HEK293 (cell line): ENCODE results near the gene EYA2.

Source experiments
- CTCF ChIA-PET: fragments of 350-600 bp; formaldehyde crosslinking; extraction: SDS; loops from one replicate; lab custom pipeline; 2021; ENCODE audit warnings: antibody characterized with exemption; lab: Yijun Ruan, JAX
- POLR2A ChIA-PET: fragments of 300-600 bp; formaldehyde crosslinking; extraction: SDS; loops from one replicate; lab custom pipeline; 2020; ENCODE audit warnings: antibody characterized with exemption, inconsistent platforms; lab: Yijun Ruan, JAX
- H3K27ac ChIP-seq: fragments of 200-500 bp; sonication (Bioruptor generic); 2 replicates; pipeline ENCODE4 v1.5.1; 2014; ENCODE audit warnings: low read depth, low read length, control low read depth, inconsistent platforms; ENCODE audit errors: extremely low read depth
- H3K36me3 ChIP-seq, 2 experiments: fragments of 200-500 bp in 1 of 2; sonication (Bioruptor generic) in 1 of 2; 1 replicate in 1 of 2; 2 replicates in 1 of 2; pipeline ENCODE4 v1.5.1; 2014 to 2017; ENCODE audit warnings: inconsistent platforms in 2 of 2, low read length in 2 of 2; ENCODE audit not compliant: control insufficient read depth in 2 of 2, insufficient read depth in 1 of 2
- H3K4me1 ChIP-seq: fragments of 200-500 bp; sonication (Bioruptor generic); 2 replicates; pipeline ENCODE4 v1.5.1; 2014; ENCODE audit warnings: mild to moderate bottlenecking, low read length, inconsistent platforms; ENCODE audit not compliant: control insufficient read depth, insufficient read depth
- H3K4me3 ChIP-seq: 2 replicates; pipeline ENCODE4 v1.5.1; 2011; ENCODE audit warnings: low read depth, mild to moderate bottlenecking, control low read depth, low read length, moderate library complexity
- H3K9me3 ChIP-seq: fragments of 200-500 bp; sonication (Bioruptor generic); 2 replicates; pipeline ENCODE4 v1.5.1; 2014; ENCODE audit warnings: low read depth, low read length, inconsistent platforms; ENCODE audit not compliant: control insufficient read depth, insufficient read depth
- GFI1B ChIP-seq: fragments of 450-650 bp; formaldehyde crosslinking; IDR thresholded peaks from 2 replicates; pipeline ENCODE4 v1.5.1; 2016; ENCODE audit warnings: missing biosample characterization, missing genetic modification characterization
- RBAK ChIP-seq: fragments of 450-650 bp; formaldehyde crosslinking; IDR thresholded peaks from 2 replicates; pipeline ENCODE4 v1.5.1; 2016; ENCODE audit warnings: missing biosample characterization, missing genetic modification characterization
- SP2 ChIP-seq: fragments of 450-650 bp; formaldehyde crosslinking; IDR thresholded peaks from 2 replicates; pipeline ENCODE4 v1.5.1; 2016; ENCODE audit warnings: missing biosample characterization, missing genetic modification characterization
- TCF7L2 ChIP-seq: IDR thresholded peaks from 2 replicates; pipeline ENCODE4 v1.6.1; 2011; ENCODE audit warnings: low read depth, mild to moderate bottlenecking, inconsistent platforms, low read length, moderate library complexity, borderline replicate concordance
- YY1 ChIP-seq: fragments of 450-650 bp; formaldehyde crosslinking; IDR thresholded peaks from 2 replicates; pipeline ENCODE4 v1.5.1; 2018; ENCODE audit warnings: missing biosample characterization, missing genetic modification characterization
- ZBTB8A ChIP-seq: fragments of 450-650 bp; formaldehyde crosslinking; IDR thresholded peaks from 2 replicates; pipeline ENCODE4 v1.5.1; 2016; ENCODE audit warnings: missing biosample characterization, missing genetic modification characterization
- ZFHX2 ChIP-seq: fragments of 450-650 bp; formaldehyde crosslinking; conservative IDR thresholded peaks from 2 replicates; pipeline ENCODE4 v1.5.1; 2016; ENCODE audit warnings: missing biosample characterization, missing genetic modification characterization
- ZFP69B ChIP-seq: fragments of 450-650 bp; formaldehyde crosslinking; IDR thresholded peaks from 2 replicates; pipeline ENCODE4 v1.5.1; 2016; ENCODE audit warnings: missing biosample characterization, missing genetic modification characterization
- ZNF138 ChIP-seq: fragments of 450-650 bp; formaldehyde crosslinking; IDR thresholded peaks from 2 replicates; pipeline ENCODE4 v1.5.1; 2016; ENCODE audit warnings: missing biosample characterization, missing genetic modification characterization, borderline replicate concordance
- ZNF146 ChIP-seq: fragments of 450-650 bp; formaldehyde crosslinking; IDR thresholded peaks from 2 replicates; pipeline ENCODE4 v1.5.1; 2016; ENCODE audit warnings: missing biosample characterization, missing genetic modification characterization
- ZNF174 ChIP-seq: fragments of 450-650 bp; formaldehyde crosslinking; IDR thresholded peaks from 2 replicates; pipeline ENCODE4 v1.5.0; 2017; ENCODE audit warnings: missing biosample characterization, mild to moderate bottlenecking, missing genetic modification characterization
- ZNF223 ChIP-seq: fragments of 450-650 bp; formaldehyde crosslinking; IDR thresholded peaks from 2 replicates; pipeline ENCODE4 v1.5.1; 2016; ENCODE audit warnings: missing biosample characterization, missing genetic modification characterization
- ZNF302 ChIP-seq: fragments of 450-650 bp; formaldehyde crosslinking; IDR thresholded peaks from 2 replicates; pipeline ENCODE4 v1.5.1; 2016; ENCODE audit warnings: missing biosample characterization, missing genetic modification characterization, low read depth
- ZNF350 ChIP-seq: fragments of 450-650 bp; formaldehyde crosslinking; IDR thresholded peaks from 2 replicates; pipeline ENCODE4 v1.5.0; 2017; ENCODE audit warnings: missing biosample characterization, mild to moderate bottlenecking, missing genetic modification characterization
- ZNF354C ChIP-seq: fragments of 450-650 bp; formaldehyde crosslinking; IDR thresholded peaks from 2 replicates; pipeline ENCODE4 v1.5.1; 2016; ENCODE audit warnings: missing biosample characterization, missing genetic modification characterization, low read depth, borderline replicate concordance
- ZNF394 ChIP-seq: fragments of 450-650 bp; formaldehyde crosslinking; IDR thresholded peaks from 2 replicates; pipeline ENCODE4 v1.5.1; 2016; ENCODE audit warnings: missing biosample characterization, missing genetic modification characterization, mild to moderate bottlenecking, moderate library complexity, borderline replicate concordance
- ZNF48 ChIP-seq: fragments of 450-650 bp; formaldehyde crosslinking; IDR thresholded peaks from 2 replicates; pipeline ENCODE4 v1.5.1; 2016; ENCODE audit warnings: missing biosample characterization, missing genetic modification characterization
- ZNF510 ChIP-seq: fragments of 450-650 bp; formaldehyde crosslinking; IDR thresholded peaks from 2 replicates; pipeline ENCODE4 v1.5.1; 2018; ENCODE audit warnings: mild to moderate bottlenecking, missing genetic modification characterization, missing biosample characterization; ENCODE audit not compliant: insufficient replicate concordance
- ZNF544 ChIP-seq: fragments of 450-650 bp; formaldehyde crosslinking; IDR thresholded peaks from 2 replicates; pipeline ENCODE4 v1.5.0; 2017; ENCODE audit warnings: missing biosample characterization, missing genetic modification characterization
- ZNF555 ChIP-seq: fragments of 450-650 bp; formaldehyde crosslinking; conservative IDR thresholded peaks from 2 replicates; pipeline ENCODE4 v1.5.1; 2017; ENCODE audit warnings: missing biosample characterization, mild to moderate bottlenecking, missing genetic modification characterization, inconsistent platforms
- ZNF561 ChIP-seq: fragments of 450-650 bp; IDR thresholded peaks from 2 replicates; pipeline ENCODE4 v1.5.1; 2018; ENCODE audit warnings: missing biosample characterization, missing genetic modification characterization, borderline replicate concordance
- ZNF571 ChIP-seq: fragments of 450-650 bp; formaldehyde crosslinking; IDR thresholded peaks from 2 replicates; pipeline ENCODE4 v1.5.0; 2017; ENCODE audit warnings: missing biosample characterization, missing genetic modification characterization
- ZNF585B ChIP-seq: fragments of 450-650 bp; formaldehyde crosslinking; IDR thresholded peaks from 2 replicates; pipeline ENCODE4 v1.5.1; 2016; ENCODE audit warnings: missing biosample characterization, missing genetic modification characterization
- ZNF624 ChIP-seq: fragments of 450-650 bp; formaldehyde crosslinking; IDR thresholded peaks from 2 replicates; pipeline ENCODE4 v1.5.1; 2017; ENCODE audit warnings: missing biosample characterization, missing genetic modification characterization
- TF ChIP-seq, protein P1 (sequence below): IDR thresholded peaks from 2 replicates; pipeline ENCODE4 v1.6.1; 2011; ENCODE audit warnings: mild to moderate bottlenecking, low read depth, low read length, borderline replicate concordance
- TF ChIP-seq, protein P2 (sequence below): fragments of 450-650 bp; formaldehyde crosslinking; IDR thresholded peaks from 2 replicates; pipeline ENCODE4 v1.5.1; 2016; ENCODE audit warnings: missing biosample characterization, missing genetic modification characterization
- TF ChIP-seq, protein P3 (sequence below): fragments of 450-650 bp; formaldehyde crosslinking; IDR thresholded peaks from 2 replicates; pipeline ENCODE4 v1.5.1; 2016; ENCODE audit warnings: missing biosample characterization, missing genetic modification characterization

EYA2 gene

DNA sequence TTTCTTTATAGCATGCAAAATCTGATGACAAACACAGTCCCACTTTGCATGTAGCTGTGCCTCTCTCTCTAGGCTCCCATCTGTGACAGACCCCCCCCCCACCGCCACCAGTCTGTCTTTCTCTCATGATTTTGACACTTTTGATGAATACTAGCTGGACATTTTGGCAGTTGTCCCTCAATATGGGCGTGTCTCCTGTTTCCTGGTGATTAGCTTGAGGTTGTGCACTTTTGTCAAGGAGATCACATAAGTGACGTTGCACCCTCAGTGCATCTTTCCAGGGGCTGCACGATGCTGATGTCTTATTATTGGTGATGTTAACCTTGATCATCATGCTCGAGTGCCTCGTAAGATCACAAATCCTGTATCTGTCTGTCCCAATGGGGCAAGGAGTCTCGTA lies 155.1 kb downstream of the EYA2 start:
- ChIA-PET POLR2A (interaction anchor here (0.6 kb wide), 1 partner anchor 452 kb away, joined by 3 read pairs; no protein-coding TSS in a partner anchor), CTCF (no interaction called here)
- H3K27ac ChIP-seq, result no peak overlapping the region
- TF ChIP-seq ZNF146, result no peak
- TF ChIP-seq ZNF561, result no peak
- TF ChIP-seq ZNF302, result no peak
- TF ChIP-seq ZNF555 (tag by site-specific recombination), result no peak
- TF ChIP-seq, protein P1, sequence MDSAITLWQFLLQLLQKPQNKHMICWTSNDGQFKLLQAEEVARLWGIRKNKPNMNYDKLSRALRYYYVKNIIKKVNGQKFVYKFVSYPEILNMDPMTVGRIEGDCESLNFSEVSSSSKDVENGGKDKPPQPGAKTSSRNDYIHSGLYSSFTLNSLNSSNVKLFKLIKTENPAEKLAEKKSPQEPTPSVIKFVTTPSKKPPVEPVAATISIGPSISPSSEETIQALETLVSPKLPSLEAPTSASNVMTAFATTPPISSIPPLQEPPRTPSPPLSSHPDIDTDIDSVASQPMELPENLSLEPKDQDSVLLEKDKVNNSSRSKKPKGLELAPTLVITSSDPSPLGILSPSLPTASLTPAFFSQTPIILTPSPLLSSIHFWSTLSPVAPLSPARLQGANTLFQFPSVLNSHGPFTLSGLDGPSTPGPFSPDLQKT, result no peak
- no peak for TF ChIP-seq ZNF138 (tag by site-specific recombination)
- TF ChIP-seq, protein P2, sequence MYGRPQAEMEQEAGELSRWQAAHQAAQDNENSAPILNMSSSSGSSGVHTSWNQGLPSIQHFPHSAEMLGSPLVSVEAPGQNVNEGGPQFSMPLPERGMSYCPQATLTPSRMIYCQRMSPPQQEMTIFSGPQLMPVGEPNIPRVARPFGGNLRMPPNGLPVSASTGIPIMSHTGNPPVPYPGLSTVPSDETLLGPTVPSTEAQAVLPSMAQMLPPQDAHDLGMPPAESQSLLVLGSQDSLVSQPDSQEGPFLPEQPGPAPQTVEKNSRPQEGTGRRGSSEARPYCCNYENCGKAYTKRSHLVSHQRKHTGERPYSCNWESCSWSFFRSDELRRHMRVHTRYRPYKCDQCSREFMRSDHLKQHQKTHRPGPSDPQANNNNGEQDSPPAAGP (tag by site-specific recombination), result no peak
- TF ChIP-seq TCF7L2, result no peak
- TF ChIP-seq ZNF394 (tag by site-specific recombination), result no peak
- no peak for TF ChIP-seq ZNF510 (tag by site-specific recombination)
- no peak for TF ChIP-seq ZNF571 (tag by site-specific recombination)
- no peak for TF ChIP-seq ZNF48 (tag by site-specific recombination)
- TF ChIP-seq ZNF223 (tag by site-specific recombination), result no peak
- no peak for TF ChIP-seq ZNF585B (tag by site-specific recombination)
- TF ChIP-seq ZFHX2 (tag by site-specific recombination), result no peak
- TF ChIP-seq ZBTB8A (tag by site-specific recombination), result no peak
- no peak overlapping the region for H3K4me3 ChIP-seq
- H3K4me1 ChIP-seq, result peaks cover 6% of the 10 kb centered on the region
- H3K36me3 ChIP-seq, result no peaks in the 10 kb centered on the region
- no peaks in the 10 kb centered on the region for H3K9me3 ChIP-seq

- no peaks in the 10 kb centered on the region for H3K9me3 ChIP-seq
- H3K4me3 ChIP-seq, result no peak overlapping the region
- ChIA-PET CTCF (no interaction called here), POLR2A (no interaction called here)
- H3K36me3 ChIP-seq, result no peaks in the 10 kb centered on the region
- no peak overlapping the region for H3K27ac ChIP-seq
- TF ChIP-seq ZNF302 (no peak), ZNF174 (tag by site-specific recombination) (no peak), ZNF544 (no peak), GFI1B (tag by site-specific recombination) (no peak), RBAK (tag by site-specific recombination) (no peak), ZNF354C (tag by site-specific recombination) (no peak), SP2 (tag by site-specific recombination) (no peak), ZNF350 (tag by site-specific recombination) (no peak), ZNF624 (tag by site-specific recombination) (no peak), YY1 (tag by site-specific recombination) (no peak), ZFP69B (no peak)
- TF ChIP-seq, protein P3, sequence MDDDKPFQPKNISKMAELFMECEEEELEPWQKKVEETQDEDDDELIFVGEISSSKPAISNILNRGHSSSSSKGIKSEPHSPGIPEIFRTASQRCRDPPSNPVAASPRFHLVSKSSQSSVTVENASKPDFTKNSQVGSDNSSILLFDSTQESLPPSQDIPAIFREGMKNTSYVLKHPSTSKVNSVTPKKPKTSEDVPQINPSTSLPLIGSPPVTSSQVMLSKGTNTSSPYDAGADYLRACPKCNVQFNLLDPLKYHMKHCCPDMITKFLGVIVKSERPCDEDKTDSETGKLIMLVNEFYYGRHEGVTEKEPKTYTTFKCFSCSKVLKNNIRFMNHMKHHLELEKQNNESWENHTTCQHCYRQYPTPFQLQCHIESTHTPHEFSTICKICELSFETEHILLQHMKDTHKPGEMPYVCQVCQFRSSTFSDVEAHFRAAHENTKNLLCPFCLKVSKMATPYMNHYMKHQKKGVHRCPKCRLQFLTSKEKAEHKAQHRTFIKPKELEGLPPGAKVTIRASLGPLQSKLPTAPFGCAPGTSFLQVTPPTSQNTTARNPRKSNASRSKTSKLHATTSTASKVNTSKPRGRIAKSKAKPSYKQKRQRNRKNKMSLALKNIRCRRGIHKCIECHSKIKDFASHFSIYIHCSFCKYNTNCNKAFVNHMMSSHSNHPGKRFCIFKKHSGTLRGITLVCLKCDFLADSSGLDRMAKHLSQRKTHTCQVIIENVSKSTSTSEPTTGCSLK, result no peak
- peaks cover 6% of the 10 kb centered on the region for H3K4me1 ChIP-seq
Measured at GRCh38 chr20:47050996-47051395, 156.4 kb downstream of the EYA2 start.
